ENCODE data around the gene CCNT2. TPM values are rescaled to one million over a fixed set of nuclear protein-coding genes. Genes with fewer than 3 reads are reported as not detected.

The CCNT2 gene
- total and polyA plus RNA-seq, 4 donors, result 43.5 to 76.0 (median 48.8) TPM

- H3K4me1 ChIP-seq (ENCODE audit: control insufficient read depth, insufficient read depth, low read length), result no peaks in the 10 kb centered on the region
- WGBS (ENCODE audit: insufficient coverage), result no CpG with 5 or more reads among the region's 1 CpG
Observed at GRCh38 chr2:134934641-134935040, 16.0 kb downstream of the CCNT2 start.

GRCh38 chr2:134936691-134937090, 18.1 kb downstream of the CCNT2 start:
- Histone ChIP-seq H3K9me3 (ENCODE audit: control insufficient read depth, insufficient read depth, low read length) (no peaks in the 10 kb centered on the region), H3K4me1 (ENCODE audit: control insufficient read depth, insufficient read depth, low read length) (no peaks in the 10 kb centered on the region), H3K4me3 (ENCODE audit: low read depth, low read length) (no peak overlapping the region), H3K27ac (ENCODE audit: low read depth, low read length) (no peak overlapping the region), H3K27me3 (ENCODE audit: control insufficient read depth, insufficient read depth, low read length) (no peaks in the 10 kb centered on the region), H3K36me3 (ENCODE audit: control insufficient read depth, insufficient read depth, low read length) (peaks cover 4% of the 10 kb centered on the region)
- no peak for DNase-seq (ENCODE audit: low read depth in 4 of 6, low spot score in 6 of 6)
- WGBS (ENCODE audit: insufficient coverage), result no CpG with 5 or more reads among the region's 4 CpGs

More at GRCh38 chr2:134934641-134935040, 16.0 kb downstream of the CCNT2 start:
- Histone ChIP-seq H3K36me3 (ENCODE audit: control insufficient read depth, insufficient read depth, low read length) (peaks cover 4% of the 10 kb centered on the region), H3K27ac (ENCODE audit: low read depth, low read length) (no peak overlapping the region), H3K9me3 (ENCODE audit: control insufficient read depth, insufficient read depth, low read length) (no peaks in the 10 kb centered on the region), H3K4me3 (ENCODE audit: low read depth, low read length) (no peak overlapping the region), H3K27me3 (ENCODE audit: control insufficient read depth, insufficient read depth, low read length) (no peaks in the 10 kb centered on the region)
- no peak for DNase-seq (ENCODE audit: low read depth in 4 of 6, low spot score in 6 of 6)

GRCh38 chr2:134943540-134943939, 24.9 kb downstream of the CCNT2 start:
- Histone ChIP-seq H3K36me3 (ENCODE audit: control insufficient read depth, insufficient read depth, low read length) (peaks cover 6% of the 10 kb centered on the region), H3K4me1 (ENCODE audit: control insufficient read depth, insufficient read depth, low read length) (no peaks in the 10 kb centered on the region), H3K27me3 (ENCODE audit: control insufficient read depth, insufficient read depth, low read length) (no peaks in the 10 kb centered on the region), H3K27ac (ENCODE audit: low read depth, low read length) (no peak overlapping the region), H3K9me3 (ENCODE audit: control insufficient read depth, insufficient read depth, low read length) (no peaks in the 10 kb centered on the region), H3K4me3 (ENCODE audit: low read depth, low read length) (no peak overlapping the region)
- no peak for DNase-seq (ENCODE audit: low read depth in 4 of 6, low spot score in 6 of 6)
- no CpG with 5 or more reads among the region's 2 CpGs for WGBS (ENCODE audit: insufficient coverage)

- Histone ChIP-seq H3K27ac (ENCODE audit: low read depth, low read length) (no peak overlapping the region), H3K9me3 (ENCODE audit: control insufficient read depth, insufficient read depth, low read length) (no peaks in the 10 kb centered on the region), H3K4me3 (ENCODE audit: low read depth, low read length) (no peak overlapping the region), H3K36me3 (ENCODE audit: control insufficient read depth, insufficient read depth, low read length) (peaks cover 16% of the 10 kb centered on the region), H3K4me1 (ENCODE audit: control insufficient read depth, insufficient read depth, low read length) (no peaks in the 10 kb centered on the region), H3K27me3 (ENCODE audit: control insufficient read depth, insufficient read depth, low read length) (no peaks in the 10 kb centered on the region)
- WGBS (ENCODE audit: insufficient coverage), result 69% methylated on average over 1 of the region's 1 CpG
- DNase-seq (ENCODE audit: low read depth in 4 of 6, low spot score in 6 of 6), result no peak
Observed at GRCh38 chr2:134944975-134945374, 26.4 kb downstream of the CCNT2 start.

GRCh38 chr2:134946073-134946472, 27.5 kb downstream of the CCNT2 start:
- H3K4me1 ChIP-seq (ENCODE audit: control insufficient read depth, insufficient read depth, low read length), result no peaks in the 10 kb centered on the region
- no peak overlapping the region for H3K27ac ChIP-seq (ENCODE audit: low read depth, low read length)
- H3K36me3 ChIP-seq (ENCODE audit: control insufficient read depth, insufficient read depth, low read length), result peaks cover 16% of the 10 kb centered on the region
- no peak overlapping the region for H3K4me3 ChIP-seq (ENCODE audit: low read depth, low read length)
- H3K27me3 ChIP-seq (ENCODE audit: control insufficient read depth, insufficient read depth, low read length), result no peaks in the 10 kb centered on the region
- WGBS (ENCODE audit: insufficient coverage), result 86% methylated on average over 3 of the region's 6 CpGs
- DNase-seq (ENCODE audit: low read depth in 4 of 6, low spot score in 6 of 6), result no peak
- H3K9me3 ChIP-seq (ENCODE audit: control insufficient read depth, insufficient read depth, low read length), result no peaks in the 10 kb centered on the region

- Histone ChIP-seq H3K36me3 (ENCODE audit: control insufficient read depth, insufficient read depth, low read length) (peaks cover 23% of the 10 kb centered on the region), H3K27me3 (ENCODE audit: control insufficient read depth, insufficient read depth, low read length) (no peaks in the 10 kb centered on the region), H3K27ac (ENCODE audit: low read depth, low read length) (no peak overlapping the region), H3K4me1 (ENCODE audit: control insufficient read depth, insufficient read depth, low read length) (no peaks in the 10 kb centered on the region), H3K4me3 (ENCODE audit: low read depth, low read length) (no peak overlapping the region), H3K9me3 (ENCODE audit: control insufficient read depth, insufficient read depth, low read length) (no peaks in the 10 kb centered on the region)
- no CpG with 5 or more reads among the region's 7 CpGs for WGBS (ENCODE audit: insufficient coverage)
- no peak for DNase-seq (ENCODE audit: low read depth in 4 of 6, low spot score in 6 of 6)
Observed at GRCh38 chr2:134949981-134950708, 31.5 kb downstream of the CCNT2 start.

- Histone ChIP-seq H3K36me3 (ENCODE audit: control insufficient read depth, insufficient read depth, low read length) (peaks cover 23% of the 10 kb centered on the region), H3K27me3 (ENCODE audit: control insufficient read depth, insufficient read depth, low read length) (no peaks in the 10 kb centered on the region), H3K4me1 (ENCODE audit: control insufficient read depth, insufficient read depth, low read length) (no peaks in the 10 kb centered on the region), H3K4me3 (ENCODE audit: low read depth, low read length) (no peak overlapping the region), H3K9me3 (ENCODE audit: control insufficient read depth, insufficient read depth, low read length) (no peaks in the 10 kb centered on the region), H3K27ac (ENCODE audit: low read depth, low read length) (no peak overlapping the region)
- DNase-seq (ENCODE audit: low read depth in 4 of 6, low spot score in 6 of 6), result no peak
- WGBS (ENCODE audit: insufficient coverage), result no CpG with 5 or more reads among the region's 2 CpGs
Observed at GRCh38 chr2:134950886-134951285, 32.3 kb downstream of the CCNT2 start.

GRCh38 chr2:134952608-134953007, 34.0 kb downstream of the CCNT2 start:
- Histone ChIP-seq H3K4me1 (ENCODE audit: control insufficient read depth, insufficient read depth, low read length) (no peaks in the 10 kb centered on the region), H3K36me3 (ENCODE audit: control insufficient read depth, insufficient read depth, low read length) (peaks cover 23% of the 10 kb centered on the region), H3K4me3 (ENCODE audit: low read depth, low read length) (no peak overlapping the region), H3K27ac (ENCODE audit: low read depth, low read length) (no peak overlapping the region), H3K27me3 (ENCODE audit: control insufficient read depth, insufficient read depth, low read length) (no peaks in the 10 kb centered on the region), H3K9me3 (ENCODE audit: control insufficient read depth, insufficient read depth, low read length) (no peaks in the 10 kb centered on the region)
- DNase-seq (ENCODE audit: low read depth in 4 of 6, low spot score in 6 of 6), result no peak
- no CpG with 5 or more reads among the region's 3 CpGs for WGBS (ENCODE audit: insufficient coverage)

- Histone ChIP-seq H3K9me3 (ENCODE audit: control insufficient read depth, insufficient read depth, low read length) (no peaks in the 10 kb centered on the region), H3K27ac (ENCODE audit: low read depth, low read length) (no peak overlapping the region), H3K27me3 (ENCODE audit: control insufficient read depth, insufficient read depth, low read length) (no peaks in the 10 kb centered on the region), H3K4me3 (ENCODE audit: low read depth, low read length) (no peak overlapping the region), H3K4me1 (ENCODE audit: control insufficient read depth, insufficient read depth, low read length) (no peaks in the 10 kb centered on the region), H3K36me3 (ENCODE audit: control insufficient read depth, insufficient read depth, low read length) (peaks cover 12% of the 10 kb centered on the region)
- WGBS (ENCODE audit: insufficient coverage), result 91% methylated on average over 5 of the region's 5 CpGs
- no peak for DNase-seq (ENCODE audit: low read depth in 4 of 6, low spot score in 6 of 6)
Observed at GRCh38 chr2:134954065-134954464, 35.4 kb downstream of the CCNT2 start.

- H3K4me1 ChIP-seq (ENCODE audit: control insufficient read depth, insufficient read depth, low read length), result no peaks in the 10 kb centered on the region
- WGBS (ENCODE audit: insufficient coverage), result no CpG with 5 or more reads among the region's 1 CpG
- no peak overlapping the region for H3K27ac ChIP-seq (ENCODE audit: low read depth, low read length)
Observed at GRCh38 chr2:134955744-134956143, 37.1 kb downstream of the CCNT2 start.

More at GRCh38 chr2:134955744-134956143, 37.1 kb downstream of the CCNT2 start:
- Histone ChIP-seq H3K36me3 (ENCODE audit: control insufficient read depth, insufficient read depth, low read length) (peaks cover 7% of the 10 kb centered on the region), H3K9me3 (ENCODE audit: control insufficient read depth, insufficient read depth, low read length) (no peaks in the 10 kb centered on the region), H3K4me3 (ENCODE audit: low read depth, low read length) (no peak overlapping the region), H3K27me3 (ENCODE audit: control insufficient read depth, insufficient read depth, low read length) (no peaks in the 10 kb centered on the region)
- DNase-seq (ENCODE audit: low read depth in 4 of 6, low spot score in 6 of 6), result no peak

Data from spinal cord (tissue), 10 donors.